GM23248 (cell line): ENCODE measurements around the gene USP1.

Source experiments
- EZH2 ChIP-seq: fragments of 200-600 bp; sonication (generic); IDR thresholded peaks from 2 replicates; pipeline ENCODE4 v1.6.1; 2018; ENCODE audit warnings: antibody characterized with exemption, mild to moderate bottlenecking; ENCODE audit not compliant: insufficient read depth, poor library complexity, severe bottlenecking
- EZH2phosphoT487 ChIP-seq: fragments of 200-600 bp; sonication (generic); IDR thresholded peaks from 2 replicates; pipeline ENCODE4 v1.6.1; 2018; ENCODE audit warnings: antibody characterized with exemption, moderate library complexity, mild to moderate bottlenecking, low read depth; ENCODE audit not compliant: insufficient read depth

DNA sequence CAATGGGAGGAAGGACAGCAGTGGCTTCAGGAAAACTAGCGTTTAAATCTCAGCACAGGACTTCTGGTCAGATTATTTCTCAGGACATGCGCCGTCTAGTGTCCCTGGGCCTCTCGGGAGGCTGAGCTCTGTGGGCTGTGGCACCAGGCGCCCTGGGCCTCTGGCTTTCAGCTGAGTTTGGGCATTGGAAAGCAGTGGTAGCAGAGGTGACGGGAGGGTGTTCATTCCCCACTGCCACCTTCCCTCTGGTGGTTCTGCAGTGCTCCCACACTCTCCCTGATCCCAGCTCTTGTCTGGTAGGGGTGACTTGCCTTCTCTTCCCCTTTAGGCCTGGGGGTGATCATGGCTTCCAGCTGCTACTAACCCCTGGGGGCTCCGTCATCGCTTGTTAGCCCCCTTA is 42.2 kb upstream of the USP1 start:
- TF ChIP-seq EZH2, result no peak
- TF ChIP-seq EZH2phosphoT487, result no peak
